Testis (tissue), 3 donors: ENCODE data around the gene UBAP2. TPM values are rescaled to one million over a fixed set of nuclear protein-coding genes. Genes with fewer than 3 reads are reported as not detected.

Experiments
- DNase-seq: peaks from one replicate; pipeline ENCODE4 v3.0.0-alpha.2; 2019
- H3K27ac ChIP-seq, 2 donors: fragments of 200-600 bp; sonication (generic); one replicate each; pipeline ENCODE4 v1.5.1; 2019
- H3K27me3 ChIP-seq: fragments of 200-600 bp; sonication (generic); one replicate; pipeline ENCODE4 v1.5.1; 2019
- H3K36me3 ChIP-seq: fragments of 200-600 bp; sonication (generic); one replicate; pipeline ENCODE4 v1.5.1; 2017; ENCODE audit warnings: low read depth; ENCODE audit errors: missing control alignments
- H3K4me1 ChIP-seq: fragments of 200-600 bp; sonication (generic); one replicate; pipeline ENCODE4 v1.5.1; 2019
- H3K4me3 ChIP-seq, 2 donors: fragments of 200-600 bp; sonication (generic); one replicate each; pipeline ENCODE4 v1.5.1; 2017 to 2019
- H3K9me3 ChIP-seq: fragments of 200-600 bp; sonication (generic); one replicate; pipeline ENCODE4 v1.5.1; 2017
- CTCF ChIP-seq, 3 experiments: fragments of 450-650 bp in 2 of 3; fragments of 200-600 bp in 1 of 3; sonication (generic) in 1 of 3; IDR thresholded peaks; one replicate each; pipeline ENCODE4 v1.5.1; 2016 to 2019; ENCODE audit warnings: antibody characterized with exemption in 3 of 3, mild to moderate bottlenecking in 2 of 3, moderate library complexity in 1 of 3
- POLR2A ChIP-seq: fragments of 450-650 bp; IDR thresholded peaks from one replicate; pipeline ENCODE4 v1.6.1; 2017; ENCODE audit warnings: antibody characterized with exemption, mild to moderate bottlenecking, moderate library complexity
- WGBS, 2 donors: methylation state at CpG; one replicate each; pipeline ENCODE4 v1.1.5; 2018; 5-methylcytosine and 5-hydroxymethylcytosine counted together
- intact Hi-C: fragments of 100-400 bp; cut with DNase I; formaldehyde crosslinking; loops from one replicate; pipeline ENCODE4 v1.15.1; 2023; ENCODE audit warnings: low total_unique reads
- polyA plus RNA-seq: library from polyadenylated mRNA; stranded (reverse); fragments of 350-450 nt; fragmentation: Illumina TruSeq; extraction: RNeasy Lipid Tissue Mini Kit (QIAGEN cat#74804); gene quantifications from one replicate; pipeline ENCODE4 v1.2.3, GENCODE V29; 2014; ENCODE audit warnings: low read depth, low replicate concordance; ENCODE audit not compliant: insufficient read depth
- total RNA-seq, 2 donors: library from RNA; depleted of rRNA; stranded (reverse); fragments of >200 nt; gene quantifications; one replicate each; pipeline ENCODE4 v1.2.3, GENCODE V29; 2016

The UBAP2 gene
- total and polyA plus RNA-seq, 3 donors from 2014 or later: 72.1 to 94.2 (median 78.5) TPM

GRCh38 chr9:33884856-33885701 is 163.6 kb downstream of the UBAP2 start:
- H3K4me1 ChIP-seq: peaks cover 9% of the 10 kb centered on the region
- TF ChIP-seq CTCF (IDR thresholded peaks at IDR 0.05): no peak
- no peak for TF ChIP-seq POLR2A
- 57 to 64% methylated on average over 5 of the region's 5 CpGs for WGBS, 2 donors
- DNase-seq: peak; percentile 46
- intact Hi-C loops: no loop called here
- no peaks in the 10 kb centered on the region for H3K36me3 ChIP-seq
- no peaks in the 10 kb centered on the region for H3K9me3 ChIP-seq
- no peak overlapping the region for H3K27ac ChIP-seq
- H3K27me3 ChIP-seq: no peaks in the 10 kb centered on the region
- no peak overlapping the region for H3K4me3 ChIP-seq

- no peak for DNase-seq
- H3K4me3 ChIP-seq: no peak overlapping the region
- H3K9me3 ChIP-seq: no peaks in the 10 kb centered on the region
- no peaks in the 10 kb centered on the region for H3K27me3 ChIP-seq
- no peak overlapping the region for H3K27ac ChIP-seq
- no peaks in the 10 kb centered on the region for H3K36me3 ChIP-seq
- intact Hi-C loops: no loop called here
- WGBS, 2 donors: 32 to 56% methylated on average over 1 of the region's 1 CpG
- H3K4me1 ChIP-seq: peaks cover 9% of the 10 kb centered on the region
- TF ChIP-seq CTCF (IDR thresholded peaks at IDR 0.05): no peak
- TF ChIP-seq POLR2A: no peak
Measured at GRCh38 chr9:33881635-33882034, 167.1 kb downstream of the UBAP2 start.

- no peaks in the 10 kb centered on the region for H3K9me3 ChIP-seq
- DNase-seq: no peak
- TF ChIP-seq CTCF (IDR thresholded peaks at IDR 0.05): no peak
- no peaks in the 10 kb centered on the region for H3K36me3 ChIP-seq
- H3K4me3 ChIP-seq: no peak overlapping the region
- WGBS, 2 donors: 92% methylated on average over 8 of the region's 8 CpGs
- H3K27ac ChIP-seq: no peak overlapping the region
- H3K4me1 ChIP-seq: peaks cover 8% of the 10 kb centered on the region
- intact Hi-C loops: no loop called here
- H3K27me3 ChIP-seq: no peaks in the 10 kb centered on the region
Measured at GRCh38 chr9:33880211-33881089, 168.2 kb downstream of the UBAP2 start.

DNA sequence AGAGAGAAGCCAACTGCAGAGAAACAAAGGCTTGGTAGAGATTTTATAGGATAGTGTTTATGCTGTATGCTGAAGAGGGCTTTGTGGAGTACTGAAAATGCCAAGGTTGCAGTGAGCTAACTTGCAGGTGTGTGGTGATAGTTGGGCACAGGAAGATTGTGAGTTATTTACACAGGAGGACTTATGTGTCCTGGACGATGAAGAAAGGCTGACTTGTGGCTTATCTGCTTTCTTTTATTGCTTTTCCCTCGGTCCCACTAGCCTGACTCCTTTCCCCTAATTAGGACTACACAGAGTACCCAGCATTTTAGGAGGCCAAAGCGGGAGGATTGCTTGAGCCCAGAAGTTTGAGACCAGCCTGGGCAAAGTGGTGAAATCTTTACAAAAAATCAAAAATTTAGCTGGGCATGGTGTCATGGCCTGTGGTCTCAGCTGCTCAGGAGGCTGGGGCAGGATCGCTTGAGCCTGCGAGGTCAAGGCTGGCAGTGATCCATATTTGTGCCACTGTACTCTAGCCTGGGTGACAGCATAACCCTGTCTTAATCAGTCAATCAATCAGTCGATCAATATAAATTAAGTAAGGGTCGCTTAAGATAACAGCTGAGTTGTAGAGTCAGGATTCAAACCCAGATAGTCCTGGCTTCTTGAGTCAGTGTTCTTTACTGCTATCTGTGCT is 169.9 kb downstream of the UBAP2 start:
- H3K27ac ChIP-seq: no peak overlapping the region
- intact Hi-C loops: no loop called here
- H3K9me3 ChIP-seq: no peaks in the 10 kb centered on the region
- no peak overlapping the region for H3K4me3 ChIP-seq
- no peak for TF ChIP-seq POLR2A
- no peak for TF ChIP-seq CTCF (IDR thresholded peaks at IDR 0.05)
- H3K4me1 ChIP-seq: no peaks in the 10 kb centered on the region
- WGBS, 2 donors: 70 to 71% methylated on average over 7 of the region's 7 CpGs
- no peak for DNase-seq
- no peaks in the 10 kb centered on the region for H3K27me3 ChIP-seq
- no peaks in the 10 kb centered on the region for H3K36me3 ChIP-seq
